ENCODE measurements around the gene SPATS1.

SPATS1 gene

DNA sequence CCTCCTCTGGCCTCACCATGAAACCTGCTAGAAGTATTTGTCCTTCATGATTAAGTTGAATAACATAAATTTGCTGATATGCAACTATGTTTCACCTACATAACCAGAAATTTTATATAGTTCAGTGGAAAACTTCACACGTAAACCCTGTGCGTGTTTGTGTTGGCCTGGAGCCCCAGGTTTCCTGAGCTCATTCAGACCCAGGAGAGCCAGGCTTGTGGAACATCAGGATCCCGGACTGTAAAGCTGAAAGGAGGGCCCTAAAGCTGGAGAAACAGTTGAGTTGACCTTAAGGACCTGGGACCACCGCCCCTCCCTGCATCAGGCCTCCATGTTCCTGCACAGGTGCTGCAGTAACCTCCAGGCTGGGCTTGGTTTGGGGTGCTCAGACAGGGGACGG is 3.1 kb upstream of the SPATS1 start:
- TF ChIP-seq EZH2 (IDR thresholded peaks at IDR 0.05; ENCODE audit: borderline replicate concordance, low read length) = no peak
- TF ChIP-seq, protein P1, sequence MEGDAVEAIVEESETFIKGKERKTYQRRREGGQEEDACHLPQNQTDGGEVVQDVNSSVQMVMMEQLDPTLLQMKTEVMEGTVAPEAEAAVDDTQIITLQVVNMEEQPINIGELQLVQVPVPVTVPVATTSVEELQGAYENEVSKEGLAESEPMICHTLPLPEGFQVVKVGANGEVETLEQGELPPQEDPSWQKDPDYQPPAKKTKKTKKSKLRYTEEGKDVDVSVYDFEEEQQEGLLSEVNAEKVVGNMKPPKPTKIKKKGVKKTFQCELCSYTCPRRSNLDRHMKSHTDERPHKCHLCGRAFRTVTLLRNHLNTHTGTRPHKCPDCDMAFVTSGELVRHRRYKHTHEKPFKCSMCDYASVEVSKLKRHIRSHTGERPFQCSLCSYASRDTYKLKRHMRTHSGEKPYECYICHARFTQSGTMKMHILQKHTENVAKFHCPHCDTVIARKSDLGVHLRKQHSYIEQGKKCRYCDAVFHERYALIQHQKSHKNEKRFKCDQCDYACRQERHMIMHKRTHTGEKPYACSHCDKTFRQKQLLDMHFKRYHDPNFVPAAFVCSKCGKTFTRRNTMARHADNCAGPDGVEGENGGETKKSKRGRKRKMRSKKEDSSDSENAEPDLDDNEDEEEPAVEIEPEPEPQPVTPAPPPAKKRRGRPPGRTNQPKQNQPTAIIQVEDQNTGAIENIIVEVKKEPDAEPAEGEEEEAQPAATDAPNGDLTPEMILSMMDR (IDR thresholded peaks at IDR 0.05; ENCODE audit: low read length) = no peak
- Histone ChIP-seq H3K4me3 (ENCODE audit: low read depth, low read length, poor library complexity, severe bottlenecking) (no peak overlapping the region), H3K4me1 (ENCODE audit: insufficient read depth, low read length, severe bottlenecking) (no peaks in the 10 kb centered on the region), H3F3A (ENCODE audit: insufficient read depth, low read length) (no peaks in the 10 kb centered on the region), H3K9ac (ENCODE audit: low read length) (no peak overlapping the region), H3K79me2 (ENCODE audit: insufficient read depth, low read length) (no peaks in the 10 kb centered on the region), H3K9me3 (ENCODE audit: low read length) (no peaks in the 10 kb centered on the region), H3K27ac (ENCODE audit: low read depth, low read length, poor library complexity, severe bottlenecking) (no peak overlapping the region), H3K27me3 (ENCODE audit: insufficient read depth, low read length) (no peaks in the 10 kb centered on the region), H3K4me2 (ENCODE audit: low read length) (no peak overlapping the region), H4K20me1 (ENCODE audit: insufficient read depth, low read length) (no peaks in the 10 kb centered on the region), H3K36me3 (ENCODE audit: insufficient read depth, low read length) (no peaks in the 10 kb centered on the region), H3K9me2 (ENCODE audit: low read depth, low read length) (no peaks in the 10 kb centered on the region), H2AFZ (ENCODE audit: low read length) (no peak overlapping the region)

DNA sequence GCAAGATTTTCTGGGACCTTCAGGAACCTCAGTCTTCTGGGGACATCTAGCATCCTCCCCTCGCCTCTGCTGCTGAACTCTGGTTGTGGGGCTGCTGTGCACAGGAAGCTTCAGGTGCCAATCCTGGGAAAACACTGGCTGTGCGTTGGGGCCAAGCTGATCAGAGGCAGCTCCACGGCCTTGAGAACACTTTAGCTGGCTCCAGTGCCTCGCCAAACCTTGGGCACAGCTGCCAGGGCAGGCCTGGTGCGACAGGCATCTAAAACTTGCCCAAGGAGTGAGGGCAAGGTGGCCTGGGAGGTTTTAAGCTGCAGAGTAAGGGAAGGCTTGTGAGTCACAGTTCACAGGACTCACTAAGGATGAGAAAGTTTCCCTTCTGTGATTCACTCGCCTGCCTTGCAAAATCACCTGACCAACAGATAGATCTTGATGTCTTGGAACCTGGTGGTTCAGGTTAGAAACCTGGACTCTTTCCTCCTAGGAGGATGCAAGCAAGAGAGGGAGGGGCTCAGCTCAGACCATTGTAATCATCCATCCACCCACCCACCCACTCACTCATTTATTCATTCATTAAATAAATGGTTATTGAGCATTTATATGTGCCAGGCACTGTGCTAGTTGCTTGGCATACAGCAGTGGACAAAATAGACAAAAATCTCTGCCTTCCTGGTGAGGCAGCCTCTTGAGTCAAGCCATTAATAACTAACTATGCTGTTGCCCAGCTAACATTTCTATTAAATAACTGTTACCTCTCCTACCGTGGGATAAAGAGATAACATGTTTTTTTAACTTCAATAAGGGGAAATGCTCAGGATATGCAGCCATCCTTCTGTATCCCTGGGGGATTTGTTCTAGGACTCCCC is 2.5 kb upstream of the SPATS1 start:
- H3F3A ChIP-seq (ENCODE audit: insufficient read depth, low read length) = no peaks in the 10 kb centered on the region
- no peaks in the 10 kb centered on the region for H3K27me3 ChIP-seq (ENCODE audit: insufficient read depth, low read length)
- TF ChIP-seq, protein P1 (IDR thresholded peaks at IDR 0.05; ENCODE audit: low read length) = no peak
- no peak for TF ChIP-seq EZH2 (IDR thresholded peaks at IDR 0.05; ENCODE audit: borderline replicate concordance, low read length)
- no peak overlapping the region for H3K4me3 ChIP-seq (ENCODE audit: low read depth, low read length, poor library complexity, severe bottlenecking)
- no peak overlapping the region for H2AFZ ChIP-seq (ENCODE audit: low read length)
- no peak overlapping the region for H3K27ac ChIP-seq (ENCODE audit: low read depth, low read length, poor library complexity, severe bottlenecking)
- no peaks in the 10 kb centered on the region for H3K9me2 ChIP-seq (ENCODE audit: low read depth, low read length)
- no peak overlapping the region for H3K4me2 ChIP-seq (ENCODE audit: low read length)
- no peak overlapping the region for H3K9ac ChIP-seq (ENCODE audit: low read length)
- H3K9me3 ChIP-seq (ENCODE audit: low read length) = no peaks in the 10 kb centered on the region
- no peaks in the 10 kb centered on the region for H4K20me1 ChIP-seq (ENCODE audit: insufficient read depth, low read length)
- H3K79me2 ChIP-seq (ENCODE audit: insufficient read depth, low read length) = no peaks in the 10 kb centered on the region
- no peaks in the 10 kb centered on the region for H3K36me3 ChIP-seq (ENCODE audit: insufficient read depth, low read length)
- H3K4me1 ChIP-seq (ENCODE audit: insufficient read depth, low read length, severe bottlenecking) = no peaks in the 10 kb centered on the region

DNA sequence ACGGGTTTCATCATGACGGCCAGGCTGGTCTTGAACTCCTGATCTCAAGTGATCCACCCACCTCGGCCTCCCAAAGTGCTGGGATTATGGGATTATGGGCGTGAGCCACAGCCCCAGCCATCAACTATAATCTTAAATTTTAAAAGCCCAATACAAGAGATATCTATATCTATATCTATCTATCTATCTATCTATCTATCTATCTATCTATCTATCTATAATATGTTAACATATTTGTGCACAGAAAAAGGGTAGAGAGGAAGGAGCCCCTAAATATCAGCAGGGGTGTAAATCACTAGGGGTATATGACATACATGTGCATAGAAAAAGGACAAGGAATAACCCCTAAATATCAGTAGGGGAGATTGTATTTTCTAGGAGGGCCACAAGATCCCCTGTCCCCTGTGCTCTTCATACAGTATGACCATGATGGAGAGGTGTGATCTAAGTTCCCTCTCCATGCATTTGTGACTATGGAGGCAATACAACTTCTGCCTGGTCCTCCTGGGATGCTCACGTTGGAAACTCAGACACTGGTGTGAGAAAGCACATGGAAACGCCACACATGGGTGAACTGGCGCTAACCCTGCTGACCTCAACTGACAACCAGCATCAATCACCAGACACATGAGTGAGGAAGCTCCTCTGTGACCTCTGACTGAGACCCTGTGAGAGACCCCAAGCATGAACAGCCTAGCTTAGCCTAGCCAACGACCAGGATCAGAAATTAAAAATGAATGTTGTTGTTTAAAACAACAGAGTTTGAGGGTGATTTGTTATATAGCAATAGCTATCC is 1.2 kb upstream of the SPATS1 start:
- no peaks in the 10 kb centered on the region for H3F3A ChIP-seq (ENCODE audit: insufficient read depth, low read length)
- H3K4me2 ChIP-seq (ENCODE audit: low read length) = no peak overlapping the region
- H3K27me3 ChIP-seq (ENCODE audit: insufficient read depth, low read length) = no peaks in the 10 kb centered on the region
- H3K9ac ChIP-seq (ENCODE audit: low read length) = no peak overlapping the region
- no peaks in the 10 kb centered on the region for H4K20me1 ChIP-seq (ENCODE audit: insufficient read depth, low read length)
- TF ChIP-seq EZH2 (IDR thresholded peaks at IDR 0.05; ENCODE audit: borderline replicate concordance, low read length) = no peak
- TF ChIP-seq, protein P1 (IDR thresholded peaks at IDR 0.05; ENCODE audit: low read length) = no peak
- H3K9me3 ChIP-seq (ENCODE audit: low read length) = no peaks in the 10 kb centered on the region
- H2AFZ ChIP-seq (ENCODE audit: low read length) = no peak overlapping the region
- no peak overlapping the region for H3K27ac ChIP-seq (ENCODE audit: low read depth, low read length, poor library complexity, severe bottlenecking)
- H3K4me3 ChIP-seq (ENCODE audit: low read depth, low read length, poor library complexity, severe bottlenecking) = no peak overlapping the region
- no peaks in the 10 kb centered on the region for H3K9me2 ChIP-seq (ENCODE audit: low read depth, low read length)
- H3K36me3 ChIP-seq (ENCODE audit: insufficient read depth, low read length) = no peaks in the 10 kb centered on the region
- no peaks in the 10 kb centered on the region for H3K79me2 ChIP-seq (ENCODE audit: insufficient read depth, low read length)
- no peaks in the 10 kb centered on the region for H3K4me1 ChIP-seq (ENCODE audit: insufficient read depth, low read length, severe bottlenecking)
